Endothelial cell of umbilical vein (primary cell): ENCODE measurements around the gene CHTF8. TPM values are rescaled to one million over a fixed set of nuclear protein-coding genes. Genes with fewer than 3 reads are reported as not detected.

ENCODE experiments used
- BruUV-seq: library from RNA; stranded (reverse); fragments of 400-500 nt; replicated peaks from 2 replicates; lab custom pipeline; 2021; lab: Mats Ljungman, UMichigan
- CTCF ChIA-PET: fragments of 300-600, 350-600 bp; sonication (Branson Sonifier 250); formaldehyde crosslinking; loops from one replicate; lab custom pipeline; 2021; ENCODE audit warnings: antibody characterized with exemption, inconsistent platforms; lab: Charles Lee
- POLR2A ChIA-PET: fragments of 300-600, 350-600 bp; sonication (Branson Sonifier 250); formaldehyde crosslinking; loops from one replicate; lab custom pipeline; 2021; ENCODE audit warnings: antibody characterized with exemption, inconsistent platforms; lab: Charles Lee
- DNase-seq: peaks from one replicate; pipeline ENCODE4 v3.0.0-alpha.2; 2011; ENCODE audit warnings: low read depth, low spot score
- FAIRE-seq: peaks from 2 replicates; lab custom pipeline; 2011; peaks lifted over from hg19 to GRCh38; lab: Jason Lieb, UNC
- H2AFZ ChIP-seq: 2 replicates; pipeline ENCODE4 v1.6.0; 2012; ENCODE audit warnings: low read depth, low read length, control low read depth, inconsistent platforms
- H3K27ac ChIP-seq: 2 replicates; pipeline ENCODE4 v1.5.1; 2011; ENCODE audit warnings: low read depth, mild to moderate bottlenecking, control low read depth, low read length, moderate library complexity; ENCODE audit not compliant: insufficient read depth
- H3K27me3 ChIP-seq, 2 experiments: 2 replicates each; pipeline versions ENCODE4 v1.6.0 to v1.6.1; 2011; ENCODE audit warnings: low read length in 2 of 2, mixed read lengths in 1 of 2; ENCODE audit not compliant: control insufficient read depth in 2 of 2, insufficient read depth in 2 of 2
- H3K36me3 ChIP-seq, 2 experiments: 2 replicates in 1 of 2; 3 replicates in 1 of 2; pipeline ENCODE4 v1.5.1; 2011; ENCODE audit warnings: low read length in 2 of 2, mild to moderate bottlenecking in 1 of 2, moderate library complexity in 1 of 2; ENCODE audit not compliant: control insufficient read depth in 2 of 2, insufficient read depth in 2 of 2; ENCODE audit errors: extremely low read depth in 1 of 2
- H3K4me1 ChIP-seq: 3 replicates; pipeline ENCODE4 v1.5.1; 2011; ENCODE audit warnings: mild to moderate bottlenecking, low read length; ENCODE audit not compliant: control insufficient read depth, insufficient read depth; ENCODE audit errors: extremely low read depth
- H3K4me2 ChIP-seq: 2 replicates; pipeline ENCODE4 v1.6.1; 2011; ENCODE audit warnings: low read length, control low read depth, mixed read lengths; ENCODE audit not compliant: insufficient read depth
- H3K4me3 ChIP-seq, 3 experiments: fragments of 200-600 bp in 1 of 3; sonication (generic), shearing (Covaris generic) in 1 of 3; replicated peaks in 1 of 3; 2 replicates each; pipeline ENCODE4 v1.5.1; 2011 to 2016; ENCODE audit warnings: control low read depth in 3 of 3, low read length in 3 of 3, mild to moderate bottlenecking in 2 of 3, inconsistent platforms in 1 of 3, low read depth in 1 of 3, moderate library complexity in 1 of 3; ENCODE audit not compliant: insufficient read depth in 1 of 3
- H3K79me2 ChIP-seq: 2 replicates; pipeline ENCODE4 v1.6.0; 2012; ENCODE audit warnings: low read length, inconsistent platforms; ENCODE audit not compliant: control insufficient read depth, insufficient read depth
- H3K9ac ChIP-seq: replicated peaks from 2 replicates; pipeline ENCODE3; 2011; ENCODE audit warnings: low read length, control low read depth; ENCODE audit not compliant: insufficient read depth; ENCODE audit errors: extremely low read depth
- H3K9me1 ChIP-seq: replicated peaks from 3 replicates; pipeline ENCODE4 v1.6.0; 2011; ENCODE audit warnings: mild to moderate bottlenecking, low read length; ENCODE audit not compliant: control insufficient read depth, insufficient read depth; ENCODE audit errors: extremely low read depth
- H3K9me3 ChIP-seq: replicated peaks from 2 replicates; pipeline ENCODE4 v1.5.1; 2012; ENCODE audit warnings: low read length, inconsistent platforms; ENCODE audit not compliant: control insufficient read depth, insufficient read depth
- H4K20me1 ChIP-seq: replicated peaks from 2 replicates; pipeline ENCODE3; 2011; ENCODE audit warnings: mild to moderate bottlenecking, low read length; ENCODE audit not compliant: control insufficient read depth, insufficient read depth; ENCODE audit errors: extremely low read depth
- EZH2 ChIP-seq: IDR thresholded peaks from 2 replicates; pipeline ENCODE4 v1.6.1; 2012; ENCODE audit warnings: borderline replicate concordance, low read depth, mild to moderate bottlenecking, moderate library complexity, low read length, inconsistent platforms; ENCODE audit not compliant: severe bottlenecking
- FOS ChIP-seq: IDR thresholded peaks from 2 replicates; pipeline ENCODE4 v1.6.1; 2011; ENCODE audit warnings: mild to moderate bottlenecking, low read length, moderate library complexity, borderline replicate concordance; ENCODE audit not compliant: insufficient read depth
- GATA2 ChIP-seq: IDR thresholded peaks from 2 replicates; pipeline ENCODE4 v1.7.0; 2011; ENCODE audit warnings: low read depth, mild to moderate bottlenecking, moderate library complexity, mixed read lengths, low read length; ENCODE audit not compliant: insufficient read length, insufficient read depth
- JUN ChIP-seq: IDR thresholded peaks from 2 replicates; pipeline ENCODE4 v1.6.1; 2011; ENCODE audit warnings: borderline replicate concordance, low read depth; ENCODE audit not compliant: insufficient read length, insufficient read depth
- MYC ChIP-seq: IDR thresholded peaks from one replicate; pipeline ENCODE4 v1.6.1; 2011; ENCODE audit warnings: mild to moderate bottlenecking, low read depth, low read length
- POLR2A ChIP-seq: IDR thresholded peaks from 2 replicates; pipeline ENCODE4 v1.6.1; 2012; ENCODE audit warnings: low read depth, mild to moderate bottlenecking, control low read depth, low read length
- POLR2AphosphoS5 ChIP-seq: IDR thresholded peaks from 2 replicates; pipeline ENCODE4 v1.6.1; 2012; ENCODE audit warnings: low read depth, mild to moderate bottlenecking, control low read depth, low read length, moderate library complexity; ENCODE audit not compliant: insufficient read depth
- dilution Hi-C: fragments of 300-500 bp; cut with MboI; formaldehyde crosslinking; loops from one replicate; pipeline ENCODE4 v1.15.0; 2019; ENCODE audit warnings: low sequenced_read_pairs; ENCODE audit not compliant: extremely low pct_ligation_motif_present
- intact Hi-C: fragments of 100-400 bp; cut with micrococcal nuclease; formaldehyde crosslinking; loops from one replicate; pipeline ENCODE4 v1.10.0; 2022
- polyA plus RNA-seq, 4 experiments: library from polyadenylated mRNA; depleted of rRNA in 3 of 4; stranded (reverse) in 3 of 4; unstranded in 1 of 4; fragments of >200 nt; gene quantifications; 2 replicates each; pipeline versions ENCODE4 v1.2.1 to v1.2.3, GENCODE V29; 2011 to 2012; ENCODE audit warnings: missing spikeins in 1 of 4
- total RNA-seq: library from RNA; stranded (reverse); gene quantifications from 2 replicates; pipeline ENCODE4 v1.2.3, GENCODE V29; 2021
- TF ChIP-seq, protein P1 (sequence below), 2 donors: IDR thresholded peaks; 1 replicate in 1 of 2; 2 replicates in 1 of 2; pipeline ENCODE4 v1.5.1; 2011; ENCODE audit warnings: low read length in 2 of 2, mild to moderate bottlenecking in 2 of 2, moderate library complexity in 2 of 2, control low read depth in 1 of 2, inconsistent platforms in 1 of 2, low read depth in 1 of 2; ENCODE audit not compliant: insufficient read depth in 1 of 2; ENCODE audit errors: extremely low read depth in 1 of 2
- TF ChIP-seq, protein P2 (sequence below): IDR thresholded peaks from 2 replicates; pipeline ENCODE4 v1.6.1; 2011; ENCODE audit not compliant: insufficient read depth, insufficient read length

CHTF8 gene
- total and polyA plus RNA-seq, 2 donors (not counting 3 experiments of a cell fraction or from before 2014, with no cell fraction given) = 128 to 131 TPM

DNA sequence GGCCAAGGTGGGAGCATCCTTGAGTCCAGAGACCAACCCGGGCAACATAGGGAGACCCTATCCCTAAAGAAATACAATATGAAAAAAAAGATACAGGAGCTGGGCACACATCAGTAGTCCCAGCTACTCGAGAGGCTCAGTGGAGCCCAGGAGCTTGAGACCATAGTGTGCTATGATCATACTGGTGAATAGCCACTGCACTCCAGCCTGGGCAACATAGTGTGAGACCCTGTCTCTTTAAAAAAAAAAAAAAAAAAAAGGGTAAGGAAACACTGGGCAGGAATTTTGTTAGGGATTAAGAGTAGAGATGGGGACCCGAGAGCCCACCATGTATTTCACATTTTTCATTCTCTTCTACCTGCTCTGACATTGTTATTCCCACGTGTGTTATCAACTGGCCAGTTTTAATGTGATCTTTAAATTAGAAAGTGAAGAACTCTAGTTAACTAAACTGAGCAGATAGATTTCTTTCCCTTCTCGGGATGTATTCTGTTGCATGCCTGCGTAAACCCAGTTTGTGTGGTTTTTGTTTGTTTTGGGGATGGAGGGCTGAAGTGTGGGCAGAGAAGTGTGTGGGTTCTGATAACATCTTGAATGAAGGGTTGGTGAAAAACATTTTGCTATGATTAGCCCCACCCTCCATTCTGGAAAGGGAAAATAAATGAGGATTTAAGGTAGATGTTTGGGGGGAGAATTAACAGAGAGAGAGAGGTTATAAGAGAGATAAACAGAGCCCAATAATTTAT lies 37.4 kb upstream of the CHTF8 start:
- POLR2A ChIA-PET = no interaction called here
- Histone ChIP-seq H4K20me1 (no peaks in the 10 kb centered on the region), H3K9ac (no peak overlapping the region), H3K36me3 (peaks cover 0 to 10% of the 10 kb centered on the region in 2 experiments), H3K4me3 (no peak overlapping the region), H3K27ac (peak overlapping the region; percentile 36), H2AFZ (no peak overlapping the region), H3K9me3 (no peaks in the 10 kb centered on the region), H3K4me2 (no peak overlapping the region), H3K27me3 (no peaks in the 10 kb centered on the region), H3K79me2 (no peaks in the 10 kb centered on the region), H3K9me1 (no peaks in the 10 kb centered on the region), H3K4me1 (peaks cover 52% of the 10 kb centered on the region)
- CTCF ChIA-PET = interaction anchor here (1.3 kb wide), 1 partner anchor 12 kb away, joined by 4 read pairs; no protein-coding TSS in a partner anchor
- FAIRE-seq (no peak), DNase-seq (no peak)
- dilution Hi-C loops = no loop called here
- intact Hi-C loops = loop anchor here (5.0 kb wide), 1 partner anchor 118 kb away; no protein-coding TSS in a partner anchor
- BruUV-seq = no TSS peak
- TF ChIP-seq MYC (no peak), GATA2 (no peak), EZH2 (no peak), FOS (no peak), POLR2AphosphoS5 (no peak), POLR2A (no peak), JUN (no peak)
- TF ChIP-seq, protein P1, sequence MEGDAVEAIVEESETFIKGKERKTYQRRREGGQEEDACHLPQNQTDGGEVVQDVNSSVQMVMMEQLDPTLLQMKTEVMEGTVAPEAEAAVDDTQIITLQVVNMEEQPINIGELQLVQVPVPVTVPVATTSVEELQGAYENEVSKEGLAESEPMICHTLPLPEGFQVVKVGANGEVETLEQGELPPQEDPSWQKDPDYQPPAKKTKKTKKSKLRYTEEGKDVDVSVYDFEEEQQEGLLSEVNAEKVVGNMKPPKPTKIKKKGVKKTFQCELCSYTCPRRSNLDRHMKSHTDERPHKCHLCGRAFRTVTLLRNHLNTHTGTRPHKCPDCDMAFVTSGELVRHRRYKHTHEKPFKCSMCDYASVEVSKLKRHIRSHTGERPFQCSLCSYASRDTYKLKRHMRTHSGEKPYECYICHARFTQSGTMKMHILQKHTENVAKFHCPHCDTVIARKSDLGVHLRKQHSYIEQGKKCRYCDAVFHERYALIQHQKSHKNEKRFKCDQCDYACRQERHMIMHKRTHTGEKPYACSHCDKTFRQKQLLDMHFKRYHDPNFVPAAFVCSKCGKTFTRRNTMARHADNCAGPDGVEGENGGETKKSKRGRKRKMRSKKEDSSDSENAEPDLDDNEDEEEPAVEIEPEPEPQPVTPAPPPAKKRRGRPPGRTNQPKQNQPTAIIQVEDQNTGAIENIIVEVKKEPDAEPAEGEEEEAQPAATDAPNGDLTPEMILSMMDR (IDR thresholded peaks at IDR 0.05; ENCODE audit: extremely low read depth in 1 of 2, insufficient read depth in 1 of 2, low read depth in 1 of 2, low read length in 2 of 2) = no peak
- TF ChIP-seq, protein P2, sequence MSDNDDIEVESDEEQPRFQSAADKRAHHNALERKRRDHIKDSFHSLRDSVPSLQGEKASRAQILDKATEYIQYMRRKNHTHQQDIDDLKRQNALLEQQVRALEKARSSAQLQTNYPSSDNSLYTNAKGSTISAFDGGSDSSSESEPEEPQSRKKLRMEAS = no peak
